ENCODE data around the gene ZNF143. TPM values are rescaled to one million over a fixed set of nuclear protein-coding genes. Genes with fewer than 3 reads are reported as not detected.

The ZNF143 gene
- total RNA-seq, 1 donor from 2014 or later = 16.6 TPM

DNA sequence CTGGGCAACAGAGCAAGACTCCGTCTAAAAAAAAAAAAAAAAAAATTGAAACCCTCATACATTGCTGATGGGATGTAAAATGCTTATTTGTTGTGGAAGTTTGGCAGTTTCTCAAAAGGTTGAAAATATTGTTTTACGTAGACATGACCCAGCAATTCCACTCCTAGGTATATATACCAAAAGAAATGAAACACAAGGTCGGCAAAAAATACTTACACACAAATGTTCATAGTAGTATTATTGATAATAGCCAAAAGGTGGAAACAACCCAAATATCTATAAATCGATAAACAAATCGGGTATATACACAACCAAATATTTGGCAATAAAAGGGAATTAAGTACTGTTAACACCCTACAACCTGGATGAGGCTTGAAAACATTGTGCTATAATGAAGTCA is 5.1 kb upstream of the ZNF143 start:
- Mint-ChIP-seq H3K27ac (ENCODE audit: unreplicated experiment) (no peak overlapping the region), H3K9me3 (ENCODE audit: low read depth) (peaks cover 9% of the 10 kb centered on the region), H3K27me3 (ENCODE audit: low read depth) (no peaks in the 10 kb centered on the region), H3K36me3 (ENCODE audit: low read depth) (peaks cover 2% of the 10 kb centered on the region), H3K4me3 (ENCODE audit: unreplicated experiment) (no peak overlapping the region), H3K4me1 (ENCODE audit: low read depth) (peaks cover 5% of the 10 kb centered on the region)
- no peak for DNase-seq (ENCODE audit: low spot score)
- TF ChIP-seq, protein P1, sequence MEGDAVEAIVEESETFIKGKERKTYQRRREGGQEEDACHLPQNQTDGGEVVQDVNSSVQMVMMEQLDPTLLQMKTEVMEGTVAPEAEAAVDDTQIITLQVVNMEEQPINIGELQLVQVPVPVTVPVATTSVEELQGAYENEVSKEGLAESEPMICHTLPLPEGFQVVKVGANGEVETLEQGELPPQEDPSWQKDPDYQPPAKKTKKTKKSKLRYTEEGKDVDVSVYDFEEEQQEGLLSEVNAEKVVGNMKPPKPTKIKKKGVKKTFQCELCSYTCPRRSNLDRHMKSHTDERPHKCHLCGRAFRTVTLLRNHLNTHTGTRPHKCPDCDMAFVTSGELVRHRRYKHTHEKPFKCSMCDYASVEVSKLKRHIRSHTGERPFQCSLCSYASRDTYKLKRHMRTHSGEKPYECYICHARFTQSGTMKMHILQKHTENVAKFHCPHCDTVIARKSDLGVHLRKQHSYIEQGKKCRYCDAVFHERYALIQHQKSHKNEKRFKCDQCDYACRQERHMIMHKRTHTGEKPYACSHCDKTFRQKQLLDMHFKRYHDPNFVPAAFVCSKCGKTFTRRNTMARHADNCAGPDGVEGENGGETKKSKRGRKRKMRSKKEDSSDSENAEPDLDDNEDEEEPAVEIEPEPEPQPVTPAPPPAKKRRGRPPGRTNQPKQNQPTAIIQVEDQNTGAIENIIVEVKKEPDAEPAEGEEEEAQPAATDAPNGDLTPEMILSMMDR (IDR thresholded peaks at IDR 0.05) = no peak

DNA sequence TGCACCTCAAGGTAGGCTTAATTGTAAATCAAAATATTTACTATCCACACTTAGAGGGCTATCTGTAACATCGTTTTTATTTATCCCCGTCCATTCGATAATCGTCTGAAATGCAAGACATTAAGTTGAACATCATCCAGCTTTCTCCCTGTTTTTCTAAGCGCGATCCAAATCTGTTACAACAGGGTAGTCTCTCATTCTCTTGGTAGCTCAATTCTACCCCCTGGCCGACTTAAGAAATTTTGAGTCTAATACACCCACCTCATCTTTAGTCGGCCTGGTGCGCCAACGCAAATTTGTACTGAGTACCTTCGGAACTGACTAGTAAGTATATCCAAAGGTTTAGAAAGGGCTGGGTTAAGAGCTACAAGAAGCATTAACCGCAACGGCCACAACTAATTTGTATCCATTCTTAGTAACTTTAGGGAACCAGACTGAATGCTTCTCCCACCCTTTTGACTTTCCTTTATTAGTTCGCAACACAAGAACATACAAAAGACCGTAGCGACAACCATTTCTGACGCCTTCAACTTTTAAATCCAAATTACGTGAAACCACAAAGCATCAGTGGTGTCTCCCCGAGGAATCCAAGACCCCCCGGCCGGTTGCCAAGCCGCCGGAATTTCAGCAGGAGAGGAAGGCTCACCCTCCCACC is 1.0 kb upstream of the ZNF143 start:
- H3K4me3 Mint-ChIP-seq (ENCODE audit: unreplicated experiment) = peak overlapping the region; percentile 94

DNA sequence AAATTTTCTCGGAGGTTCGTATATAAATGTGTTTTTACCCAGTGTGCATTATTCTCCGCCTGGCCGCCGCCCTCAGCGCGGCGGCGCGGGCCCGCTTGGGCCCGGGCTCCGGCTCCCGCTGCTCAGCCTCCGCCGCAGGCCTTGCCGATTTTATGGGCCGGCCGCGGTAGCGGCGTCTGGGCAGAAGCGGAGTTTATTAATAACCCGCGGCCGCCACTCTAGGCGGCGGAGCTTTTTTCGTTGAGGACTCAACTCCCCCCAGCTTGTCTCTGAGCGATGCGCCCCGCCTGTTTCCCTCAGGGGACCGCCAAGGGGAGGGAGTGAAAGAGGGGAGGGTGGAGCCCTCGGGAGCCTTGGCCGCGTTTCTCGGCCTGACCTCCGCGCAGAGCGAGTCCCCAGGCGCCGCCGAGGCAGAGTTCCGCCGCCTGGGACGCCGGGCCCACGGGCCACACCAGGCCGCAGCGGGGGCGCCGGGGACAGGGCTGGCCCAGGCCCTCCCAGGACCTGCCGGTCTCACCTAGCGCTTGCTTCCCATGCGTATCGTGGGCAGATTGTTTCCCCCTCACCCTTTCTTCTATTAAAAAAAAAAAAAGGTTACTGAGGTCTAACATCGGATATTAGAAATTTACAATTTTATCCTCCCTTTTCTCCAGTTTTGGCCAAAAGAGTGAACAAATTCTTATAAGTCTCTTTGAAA is 399 bp downstream of the ZNF143 start:
- Mint-ChIP-seq H3K27ac (ENCODE audit: unreplicated experiment) (peak overlapping the region; percentile 99), H3K9me3 (ENCODE audit: low read depth) (peaks cover 5% of the 10 kb centered on the region), H3K27me3 (ENCODE audit: low read depth) (no peaks in the 10 kb centered on the region), H3K4me3 (ENCODE audit: unreplicated experiment) (peak overlapping the region; percentile 61), H3K4me1 (ENCODE audit: low read depth) (peaks cover 22% of the 10 kb centered on the region), H3K36me3 (ENCODE audit: low read depth) (peaks cover 4% of the 10 kb centered on the region)
- TF ChIP-seq, protein P1 (IDR thresholded peaks at IDR 0.05) = no peak
- DNase-seq (ENCODE audit: low spot score) = peak; percentile 94

More for the DNA sequence above, 1.0 kb upstream of the ZNF143 start:
- H3K27me3 Mint-ChIP-seq (ENCODE audit: low read depth) = no peaks in the 10 kb centered on the region
- H3K9me3 Mint-ChIP-seq (ENCODE audit: low read depth) = peaks cover 5% of the 10 kb centered on the region
- no peak for DNase-seq (ENCODE audit: low spot score)
- TF ChIP-seq, protein P1 (IDR thresholded peaks at IDR 0.05) = peak; percentile 51
- H3K36me3 Mint-ChIP-seq (ENCODE audit: low read depth) = peaks cover 4% of the 10 kb centered on the region
- peaks cover 22% of the 10 kb centered on the region for H3K4me1 Mint-ChIP-seq (ENCODE audit: low read depth)
- peak overlapping the region; percentile 99 for H3K27ac Mint-ChIP-seq (ENCODE audit: unreplicated experiment)

DNA sequence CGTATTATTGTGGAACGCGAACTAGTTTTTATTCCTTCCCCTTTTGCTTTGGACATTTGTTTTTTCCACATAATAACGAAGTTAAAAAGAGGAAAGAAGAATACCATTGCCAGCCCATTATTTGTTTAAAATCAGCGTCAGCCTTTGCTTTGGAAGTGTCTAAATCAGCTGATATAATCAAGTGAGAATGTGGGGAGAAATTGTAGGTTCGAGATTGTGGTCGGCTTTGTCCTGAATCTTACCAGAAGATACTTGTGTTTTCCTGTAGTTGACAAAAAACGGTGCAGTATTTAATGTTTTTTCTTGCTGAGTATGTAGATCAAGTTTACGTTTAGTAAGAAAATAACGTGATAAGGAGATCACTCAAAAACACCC is 935 bp downstream of the ZNF143 start:
- H3K4me1 Mint-ChIP-seq (ENCODE audit: low read depth) = peaks cover 22% of the 10 kb centered on the region
- peak overlapping the region; percentile 61 for H3K4me3 Mint-ChIP-seq (ENCODE audit: unreplicated experiment)
- H3K27ac Mint-ChIP-seq (ENCODE audit: unreplicated experiment) = peak overlapping the region; percentile 88
- TF ChIP-seq, protein P1 (IDR thresholded peaks at IDR 0.05) = no peak
- no peaks in the 10 kb centered on the region for H3K27me3 Mint-ChIP-seq (ENCODE audit: low read depth)
- DNase-seq (ENCODE audit: low spot score) = no peak
- H3K36me3 Mint-ChIP-seq (ENCODE audit: low read depth) = peaks cover 4% of the 10 kb centered on the region
- peaks cover 5% of the 10 kb centered on the region for H3K9me3 Mint-ChIP-seq (ENCODE audit: low read depth)

DNA sequence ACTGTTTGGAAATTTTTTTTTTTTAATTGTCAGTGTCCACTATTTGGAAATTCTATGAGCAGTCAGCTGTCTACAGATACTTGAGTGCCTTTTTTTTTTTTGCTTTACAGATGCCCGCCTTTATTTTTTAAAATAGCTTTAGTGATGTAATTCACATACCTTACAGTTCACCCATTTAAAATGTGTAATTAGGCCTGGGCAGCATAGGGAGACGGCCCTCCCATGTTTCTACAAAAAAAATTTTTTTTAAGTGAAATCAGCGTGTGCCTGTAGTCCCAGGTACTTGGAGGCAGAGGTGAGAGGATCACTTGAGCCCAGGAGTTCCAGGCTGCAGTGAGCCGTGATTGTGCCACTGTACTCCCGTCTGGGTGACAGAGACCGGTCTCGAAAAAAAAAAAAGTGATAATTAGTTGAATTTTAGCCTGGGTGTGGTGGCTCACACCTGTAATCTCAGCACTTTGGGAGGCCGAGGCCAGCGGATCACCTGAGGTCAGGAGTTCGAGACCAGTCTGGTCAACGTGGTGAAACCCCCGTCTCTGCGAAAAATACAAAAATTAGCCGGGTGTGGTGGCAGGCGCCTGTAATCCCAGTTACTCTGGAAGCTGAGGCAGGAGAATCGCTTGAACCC is 1.5 kb downstream of the ZNF143 start:
- peak overlapping the region; percentile 88 for H3K27ac Mint-ChIP-seq (ENCODE audit: unreplicated experiment)
- peak overlapping the region; percentile 61 for H3K4me3 Mint-ChIP-seq (ENCODE audit: unreplicated experiment)
- peaks cover 5% of the 10 kb centered on the region for H3K9me3 Mint-ChIP-seq (ENCODE audit: low read depth)
- H3K4me1 Mint-ChIP-seq (ENCODE audit: low read depth) = peaks cover 22% of the 10 kb centered on the region
- no peak for DNase-seq (ENCODE audit: low spot score)
- TF ChIP-seq, protein P1 (IDR thresholded peaks at IDR 0.05) = no peak
- H3K27me3 Mint-ChIP-seq (ENCODE audit: low read depth) = no peaks in the 10 kb centered on the region
- H3K36me3 Mint-ChIP-seq (ENCODE audit: low read depth) = peaks cover 4% of the 10 kb centered on the region

All from chondrocyte (in vitro differentiated cells).